Measurements from ENCODE around the gene GIPC1.

The GIPC1 gene

DNA sequence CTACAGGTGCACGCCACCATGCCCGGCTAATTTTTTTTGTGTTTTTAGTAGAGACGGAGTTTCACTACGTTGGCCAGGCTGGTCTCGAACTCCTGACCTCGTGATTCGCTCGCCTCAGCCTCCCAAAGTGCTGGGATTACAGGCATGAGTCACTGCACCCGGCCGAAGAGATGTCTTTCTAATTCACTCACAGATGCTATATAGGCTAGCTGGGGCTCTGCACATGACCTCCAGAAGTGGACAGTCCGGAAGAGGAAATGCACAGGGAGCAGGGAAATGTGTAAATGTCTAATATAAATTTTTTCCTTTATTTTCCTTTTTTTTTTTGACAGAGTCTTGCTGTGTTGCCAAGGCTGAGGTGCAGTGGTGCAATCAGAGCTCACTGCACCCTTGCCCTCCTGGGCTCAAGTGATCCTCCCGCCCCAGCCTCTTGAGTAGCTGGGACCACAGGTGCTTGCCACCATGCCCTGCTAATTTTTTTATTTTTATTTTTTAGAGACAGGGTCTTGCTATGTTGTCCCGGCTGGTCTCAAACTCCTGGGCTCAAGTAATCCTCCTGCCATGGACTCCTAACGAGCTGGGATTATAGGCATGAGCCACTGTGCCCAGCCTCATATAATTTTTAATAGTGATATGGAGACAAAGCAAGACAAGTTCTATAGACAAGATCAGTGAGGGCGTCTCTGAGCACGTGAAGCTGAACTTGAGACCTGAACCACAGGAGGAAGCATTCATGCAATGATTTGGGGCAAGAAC, 8.4 kb downstream of the GIPC1 start:
- DNase-seq = no peak

- no peak for DNase-seq
Measured at GRCh38 chr19:14482172-14482941, 13.6 kb downstream of the GIPC1 start.

- no peak for DNase-seq
Measured at GRCh38 chr19:14480700-14481079, 15.2 kb downstream of the GIPC1 start.

- peak; percentile 65 for DNase-seq
Measured at GRCh38 chr19:14479975-14480699, 15.8 kb downstream of the GIPC1 start.

DNA sequence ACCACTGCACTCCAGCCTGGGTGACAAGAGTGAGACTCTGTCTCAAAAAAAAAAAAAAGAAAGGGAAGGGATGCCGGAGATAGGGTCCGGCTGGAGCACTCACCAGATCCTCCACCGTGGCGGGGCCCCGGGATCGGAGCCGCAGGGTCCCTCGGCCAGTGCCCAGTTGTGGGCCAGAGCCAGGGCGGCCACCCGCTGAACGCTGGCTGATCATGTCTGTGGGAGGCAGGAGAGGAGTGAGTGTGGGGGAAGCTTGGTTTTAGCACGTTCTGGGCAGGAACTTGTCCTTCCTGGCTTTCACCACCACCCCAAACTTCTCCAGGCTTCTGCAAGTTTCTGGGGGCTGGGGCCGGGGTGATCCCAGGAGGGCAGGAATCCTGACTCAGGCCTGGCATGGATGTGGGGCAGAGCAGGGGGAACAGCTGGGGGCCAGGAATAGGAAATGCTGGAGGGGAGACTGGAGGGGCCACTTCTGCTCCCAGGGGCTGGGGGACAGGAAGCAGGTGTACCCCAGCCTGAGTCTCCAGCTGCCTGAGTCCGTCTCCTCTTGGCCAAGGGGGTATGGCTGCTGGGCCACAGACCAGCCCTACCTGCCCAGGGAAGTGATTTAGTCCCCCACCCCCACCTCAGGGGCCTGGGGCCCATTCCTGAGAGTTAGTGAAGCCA, 16.5 kb downstream of the GIPC1 start:
- DNase-seq = no peak

DNA sequence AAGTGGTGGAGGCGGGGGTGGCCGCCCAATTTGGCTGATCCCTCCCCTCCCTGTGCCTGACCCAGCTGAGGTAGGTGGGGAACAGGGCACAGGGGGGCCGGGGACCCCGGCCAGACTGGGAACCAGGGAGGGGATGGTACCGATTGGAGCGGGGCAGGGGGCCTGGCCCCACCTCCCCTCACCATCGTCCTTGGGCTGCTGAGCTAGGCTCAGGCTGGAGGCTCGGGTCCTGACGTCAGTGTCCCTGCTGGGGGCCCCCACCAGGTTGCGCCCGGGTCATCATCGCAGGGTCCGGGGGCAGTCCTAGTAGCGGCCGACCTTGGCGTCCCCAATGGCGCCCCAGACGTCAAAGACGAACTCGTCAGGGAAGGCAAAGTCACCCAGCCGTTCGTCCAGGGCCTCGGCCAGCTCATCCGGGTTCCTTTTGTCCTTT, 17.8 kb downstream of the GIPC1 start:
- DNase-seq = no peak

GRCh38 chr19:14477418-14478112, 18.4 kb downstream of the GIPC1 start:
- DNase-seq = no peak

DNA sequence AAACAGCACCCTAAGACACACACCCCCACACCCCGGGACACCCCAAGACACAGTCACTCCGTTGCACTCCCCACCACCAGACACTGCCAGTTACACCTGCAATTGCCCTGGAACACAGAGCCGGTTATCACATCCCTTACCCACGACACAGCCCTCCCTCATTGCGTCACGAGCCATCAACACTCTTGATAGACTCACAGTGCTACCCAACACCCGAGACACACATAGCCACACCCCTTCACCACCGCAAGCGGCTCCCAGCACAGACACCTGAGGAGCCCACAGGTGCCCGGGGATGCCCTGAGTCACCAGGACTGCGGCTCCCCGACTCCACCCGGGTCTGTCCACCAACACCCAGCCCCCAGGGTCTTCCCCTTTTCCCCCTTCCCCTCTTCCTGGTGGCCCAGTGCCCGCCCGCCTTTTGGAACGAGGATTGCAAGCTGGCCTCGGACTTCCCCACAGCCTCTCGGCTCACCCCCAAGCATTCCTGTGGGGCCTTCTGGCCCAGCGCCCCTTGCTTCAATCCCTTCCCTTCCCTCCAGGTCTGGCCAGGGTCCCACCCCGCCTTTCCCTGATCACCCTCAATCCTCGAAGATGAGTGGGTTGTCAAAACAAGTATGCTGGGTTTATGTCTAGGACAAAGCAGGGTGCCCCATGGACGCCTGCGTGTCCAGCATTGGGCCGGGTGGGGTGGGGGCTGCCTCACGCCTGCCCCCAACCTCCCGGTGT, 19.1 kb downstream of the GIPC1 start:
- peak; percentile 43 for DNase-seq

- DNase-seq = no peak
Measured at GRCh38 chr19:14476327-14476672, 19.6 kb downstream of the GIPC1 start.

DNA sequence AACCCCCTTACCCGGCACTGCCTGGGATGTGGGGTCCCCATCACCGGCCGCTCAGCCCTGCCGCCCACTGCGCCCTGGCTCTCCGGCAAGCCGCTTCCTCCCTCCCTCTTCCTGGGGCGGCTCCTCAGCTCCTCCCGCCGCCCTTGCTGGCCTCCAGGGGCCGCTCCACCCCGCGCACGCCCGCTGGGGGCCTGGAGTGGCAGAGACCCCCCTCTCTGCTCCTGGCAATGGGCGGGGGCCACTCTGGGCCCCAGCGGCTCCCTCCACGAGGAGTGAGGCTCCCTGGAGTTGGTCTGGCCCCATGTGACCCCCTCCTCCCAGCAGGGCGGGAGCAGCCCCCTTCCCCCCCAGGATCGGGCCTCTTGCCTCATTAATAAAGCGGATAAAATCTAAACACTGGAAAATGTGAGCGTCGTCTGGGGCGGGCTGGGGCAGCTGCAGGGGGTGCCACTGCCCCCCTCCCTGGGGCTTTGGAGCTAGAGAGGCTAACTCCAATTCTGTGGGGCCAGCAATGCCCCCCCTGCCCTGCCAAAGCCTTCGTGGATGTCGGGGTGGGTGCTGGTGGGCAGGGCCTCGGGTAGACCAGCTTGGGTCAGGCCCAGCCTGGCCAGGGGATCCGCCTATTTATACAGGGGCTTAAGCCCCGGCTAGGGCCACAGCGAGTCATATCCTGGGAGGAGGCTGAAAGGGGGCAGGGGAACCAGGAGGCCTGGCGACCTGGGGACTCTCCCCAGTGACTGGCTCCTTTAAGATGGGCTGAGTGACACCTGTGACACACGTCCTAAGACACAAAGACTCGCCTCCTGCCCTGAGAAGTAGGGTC, 20.5 kb downstream of the GIPC1 start, which contains the start of gene PTGER1:
PTGER1 (minus strand) TSS at position 104 of the 823 bp plus-strand sequence. CDS start 1,034 bp downstream, outside the sequence.
- peak; percentile 35 for DNase-seq

DNA sequence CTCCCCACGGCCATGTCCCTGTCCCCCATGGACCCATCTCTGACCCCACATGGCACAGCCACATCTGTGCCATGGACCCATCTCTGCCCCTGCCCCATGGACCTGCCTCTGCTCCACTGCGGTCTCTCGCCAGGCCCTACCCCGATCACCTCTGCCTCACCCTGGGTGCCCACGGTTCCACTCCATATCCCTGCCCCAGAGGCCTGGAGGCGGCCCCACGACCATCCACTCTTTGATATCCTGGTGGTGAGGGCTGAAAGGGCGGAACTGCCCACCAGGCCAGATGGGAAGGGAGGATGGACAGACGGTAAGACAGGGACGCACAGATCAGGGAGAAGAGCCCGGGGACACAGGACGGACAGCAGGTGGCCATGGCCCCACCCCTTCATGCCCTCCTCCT, 21.1 kb downstream of the GIPC1 start:
- no peak for DNase-seq

- DNase-seq = no peak
Measured at GRCh38 chr19:14473978-14474578, 21.8 kb downstream of the GIPC1 start.

DNA sequence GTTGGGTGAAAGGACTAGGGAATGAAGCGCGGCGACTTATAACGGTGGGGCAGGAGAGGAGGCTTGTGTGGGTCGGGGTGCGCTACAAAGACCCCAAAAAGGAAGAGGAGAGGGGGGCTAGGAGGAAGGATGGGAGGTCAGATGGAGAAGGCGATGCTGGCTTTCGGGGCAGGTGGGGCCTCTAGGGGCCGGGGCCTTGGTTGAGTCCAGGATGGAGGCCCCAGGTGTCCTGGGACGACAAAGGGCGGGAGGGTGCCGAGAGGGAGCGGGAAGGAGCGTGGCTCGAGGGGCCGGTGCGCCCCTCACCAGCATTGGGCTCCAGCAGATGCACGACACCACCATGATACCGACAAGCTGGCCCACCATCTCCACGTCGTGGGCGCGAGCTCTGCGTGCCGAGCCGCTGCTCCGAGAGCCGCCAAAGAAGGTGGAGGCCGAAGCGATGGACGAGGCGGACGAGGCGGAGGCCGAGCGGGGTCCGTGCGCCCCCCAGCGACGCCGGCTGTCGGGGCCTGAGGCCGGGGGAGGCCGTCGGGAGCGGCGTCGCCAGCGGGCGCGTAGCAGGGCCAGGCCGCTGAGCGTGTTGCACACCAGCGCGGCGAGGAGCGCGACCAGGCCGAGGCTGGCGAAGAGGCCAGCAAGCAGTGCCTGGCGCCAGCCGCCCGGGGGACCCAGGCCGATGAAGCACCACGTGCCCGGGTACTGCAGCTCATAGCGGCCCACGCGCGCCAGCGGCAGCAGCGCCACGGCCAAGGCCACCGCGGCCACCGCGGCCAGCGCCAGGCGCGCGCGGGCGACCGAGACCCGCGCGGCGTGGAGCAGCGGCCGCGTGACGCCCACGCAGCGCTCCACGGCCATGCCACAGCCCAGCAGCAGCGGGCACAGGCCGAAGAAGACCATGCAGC, 22.6 kb downstream of the GIPC1 start:
- no peak for DNase-seq

GRCh38 chr19:14472202-14472938, 23.6 kb downstream of the GIPC1 start:
- DNase-seq = peak; percentile 70

GRCh38 chr19:14471436-14472187, 24.3 kb downstream of the GIPC1 start:
- no peak for DNase-seq

DNA sequence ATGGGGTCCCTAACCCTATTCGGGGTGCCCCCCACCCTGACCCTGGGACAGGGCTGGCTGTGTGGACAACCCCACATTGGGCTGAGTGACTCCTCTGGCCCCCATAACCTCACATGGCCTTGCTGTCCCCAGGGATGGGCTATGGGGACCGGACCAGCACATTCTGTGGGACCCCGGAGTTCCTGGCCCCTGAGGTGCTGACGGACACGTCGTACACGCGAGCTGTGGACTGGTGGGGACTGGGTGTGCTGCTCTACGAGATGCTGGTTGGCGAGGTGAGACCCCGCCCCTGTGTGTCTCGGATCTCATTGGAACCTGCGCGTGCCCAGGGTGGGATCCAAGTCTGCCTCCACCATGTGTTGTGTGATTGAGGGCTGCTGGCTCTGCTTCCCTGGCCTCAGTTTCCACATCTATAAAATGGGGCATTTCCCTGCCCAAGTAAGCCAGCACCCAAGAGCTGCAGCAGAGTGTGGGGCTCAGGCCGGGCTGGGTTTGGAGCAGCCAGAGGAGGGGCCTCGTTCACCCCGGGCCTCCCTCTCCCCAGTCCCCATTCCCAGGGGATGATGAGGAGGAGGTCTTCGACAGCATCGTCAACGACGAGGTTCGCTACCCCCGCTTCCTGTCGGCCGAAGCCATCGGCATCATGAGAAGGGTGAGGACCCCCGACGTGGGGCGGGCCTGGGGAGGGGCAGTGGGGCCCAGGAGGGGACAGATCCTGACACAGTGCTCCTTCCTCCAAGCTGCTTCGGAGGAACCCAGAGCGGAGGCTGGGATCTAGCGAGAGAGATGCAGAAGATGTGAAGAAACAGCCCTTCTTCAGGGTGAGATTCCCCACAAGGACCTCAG, 25.7 kb downstream of the GIPC1 start:
- DNase-seq = no peak

DNA sequence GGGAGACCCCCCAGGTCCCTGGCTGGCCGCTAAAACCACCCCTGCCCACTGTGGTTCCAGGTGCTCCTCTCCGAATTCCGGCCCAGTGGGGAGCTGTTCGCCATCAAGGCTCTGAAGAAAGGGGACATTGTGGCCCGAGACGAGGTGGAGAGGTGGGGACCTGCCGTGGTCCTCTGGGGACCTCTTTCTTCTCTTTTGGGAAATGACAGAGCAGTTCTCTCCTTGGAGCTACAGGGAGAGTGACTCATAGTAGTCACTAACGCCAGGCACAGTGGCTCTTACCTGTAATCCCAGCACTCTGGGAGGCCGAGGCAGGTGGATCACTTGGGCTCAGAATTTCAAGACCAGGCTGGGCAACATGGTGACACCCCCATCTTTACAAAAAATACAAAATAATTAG, 28.1 kb downstream of the GIPC1 start:
- DNase-seq = no peak

Data from suppressor macrophage treated with lipopolysaccharide for 4 hours (primary cell).